Lung (tissue), 12 donors: Measurements from ENCODE around the gene NOTO. TPM values are rescaled to one million over a fixed set of nuclear protein-coding genes. Genes with fewer than 3 reads are reported as not detected.

ENCODE experiments used
- ATAC-seq: fragments of 200-7000 bp; cut with Tn5 transposase; one replicate; pipeline ENCODE4 v1.9.1; 2020; ENCODE audit warnings: moderate number of reproducible peaks; ENCODE audit not compliant: insufficient read depth, low FRiP score
- DNase-seq, 3 donors: peaks; one replicate each; pipeline ENCODE4 v3.0.0-alpha.2; 2013 to 2017
- H3K27ac ChIP-seq, 2 donors: one replicate each; pipeline ENCODE4 v1.5.1; 2013; ENCODE audit warnings: mild to moderate bottlenecking in 2 of 2, moderate library complexity in 2 of 2, control low read depth in 1 of 2, inconsistent platforms in 1 of 2, low read depth in 1 of 2, low read length in 1 of 2
- H3K27me3 ChIP-seq, 3 donors: one replicate each; pipeline ENCODE4 v1.5.1; 2013; ENCODE audit warnings: low read length in 2 of 3; ENCODE audit not compliant: control insufficient read depth in 3 of 3, insufficient read depth in 3 of 3
- H3K36me3 ChIP-seq, 4 donors: one replicate each; pipeline ENCODE4 v1.5.1; 2013; ENCODE audit warnings: low read length in 4 of 4, mild to moderate bottlenecking in 1 of 4, moderate library complexity in 1 of 4; ENCODE audit not compliant: control insufficient read depth in 4 of 4, insufficient read depth in 4 of 4
- H3K4me1 ChIP-seq, 5 donors: one replicate each; pipeline ENCODE4 v1.5.1; 2013; ENCODE audit warnings: low read length in 5 of 5, mild to moderate bottlenecking in 2 of 5, moderate library complexity in 1 of 5; ENCODE audit not compliant: control insufficient read depth in 5 of 5, insufficient read depth in 5 of 5
- H3K4me3 ChIP-seq: one replicate; pipeline ENCODE4 v1.5.1; 2013; ENCODE audit warnings: mild to moderate bottlenecking, control low read depth, moderate library complexity
- H3K9ac ChIP-seq, 2 donors: one replicate each; pipeline ENCODE4 v1.5.1; 2013; ENCODE audit warnings: low read length in 2 of 2, control low read depth in 1 of 2; ENCODE audit not compliant: insufficient read depth in 1 of 2
- H3K9me3 ChIP-seq, 4 donors: one replicate each; pipeline ENCODE4 v1.5.1; 2013; ENCODE audit warnings: low read length in 3 of 4, mild to moderate bottlenecking in 1 of 4, moderate library complexity in 1 of 4; ENCODE audit not compliant: control insufficient read depth in 4 of 4, insufficient read depth in 3 of 4
- CTCF ChIP-seq: IDR thresholded peaks from 2 replicates; pipeline ENCODE4 v1.5.1; 2012; ENCODE audit warnings: mild to moderate bottlenecking; ENCODE audit errors: control extremely low read depth, extremely low read depth
- WGBS, 2 donors: extraction: QIAGEN DNeasy Blood & Tissue Kit; methylation state at CpG; one replicate each; pipeline ENCODE4 v1.1.7; 2013; 5-methylcytosine and 5-hydroxymethylcytosine counted together
- polyA plus RNA-seq, 2 donors: library from polyadenylated mRNA; stranded (reverse); fragments of 200-250 nt; gene quantifications; one replicate each; pipeline ENCODE4 v1.2.1, GENCODE V29; 2013
- total RNA-seq, 2 donors: library from RNA; depleted of rRNA in 1 of 2; stranded (reverse); fragments of >200 nt in 1 of 2; gene quantifications; one replicate each; pipeline ENCODE4 v1.2.1, GENCODE V29; 2014 to 2021
- donor health status: control.
- donor health status: control.
- donor health status: Bipolar disorder and iron deficiency.
- donor health status: healthy.
- donor health status: DM: yes; HTN: yes; CAD: no.

NOTO gene
- total and polyA plus RNA-seq, 4 donors = not detected

- Histone ChIP-seq H3K9ac (no peak overlapping the region), H3K4me3 (no peak overlapping the region), H3K27ac (no peak overlapping the region), H3K4me1 (peaks cover 0 to 6% (median 0%) of the 10 kb centered on the region in 5 donors), H3K36me3 (peaks cover 7 to 67% (median 30%) of the 10 kb centered on the region in 4 donors), H3K9me3 (no peaks in the 10 kb centered on the region), H3K27me3 (no peaks in the 10 kb centered on the region)
- WGBS, 2 donors = 90 to 93% methylated on average over 4 of the region's 4 CpGs
- ATAC-seq (no peak), DNase-seq (no peak)
- no peak for TF ChIP-seq CTCF
Measured at GRCh38 chr2:73223821-73224220, 21.4 kb downstream of the NOTO start.

GRCh38 chr2:73225513-73226360 lies 23.4 kb downstream of the NOTO start:
- no peaks in the 10 kb centered on the region for H3K9me3 ChIP-seq
- ATAC-seq (no peak), DNase-seq (no peak)
- H3K4me3 ChIP-seq = no peak overlapping the region
- peaks cover 0 to 6% (median 0%) of the 10 kb centered on the region in 5 donors for H3K4me1 ChIP-seq
- no peak for TF ChIP-seq CTCF
- peaks cover 7 to 64% (median 34%) of the 10 kb centered on the region in 4 donors for H3K36me3 ChIP-seq
- 56 to 68% methylated on average over 9 of the region's 9 CpGs for WGBS, 2 donors
- H3K27ac ChIP-seq = no peak overlapping the region
- no peak overlapping the region for H3K9ac ChIP-seq
- H3K27me3 ChIP-seq = no peaks in the 10 kb centered on the region

- H3K9ac ChIP-seq = no peak overlapping the region
- WGBS, 2 donors = 86 to 89% methylated on average over 3 of the region's 3 CpGs
- H3K9me3 ChIP-seq = no peaks in the 10 kb centered on the region
- H3K27ac ChIP-seq = no peak overlapping the region
- peaks cover 0 to 6% (median 0%) of the 10 kb centered on the region in 5 donors for H3K4me1 ChIP-seq
- H3K4me3 ChIP-seq = no peak overlapping the region
- H3K36me3 ChIP-seq = peaks cover 3 to 56% (median 26%) of the 10 kb centered on the region in 4 donors
- no peaks in the 10 kb centered on the region for H3K27me3 ChIP-seq
- no peak for TF ChIP-seq CTCF
- no peak for ATAC-seq
- no peak for DNase-seq
Measured at GRCh38 chr2:73227086-73227485, 24.7 kb downstream of the NOTO start.
